ENCODE measurements around the gene PPP1R37. TPM values are rescaled to one million over a fixed set of nuclear protein-coding genes. Genes with fewer than 3 reads are reported as not detected.

The PPP1R37 gene
- polyA plus RNA-seq, 1 donor from 2014 or later, result 53.7 TPM

DNA sequence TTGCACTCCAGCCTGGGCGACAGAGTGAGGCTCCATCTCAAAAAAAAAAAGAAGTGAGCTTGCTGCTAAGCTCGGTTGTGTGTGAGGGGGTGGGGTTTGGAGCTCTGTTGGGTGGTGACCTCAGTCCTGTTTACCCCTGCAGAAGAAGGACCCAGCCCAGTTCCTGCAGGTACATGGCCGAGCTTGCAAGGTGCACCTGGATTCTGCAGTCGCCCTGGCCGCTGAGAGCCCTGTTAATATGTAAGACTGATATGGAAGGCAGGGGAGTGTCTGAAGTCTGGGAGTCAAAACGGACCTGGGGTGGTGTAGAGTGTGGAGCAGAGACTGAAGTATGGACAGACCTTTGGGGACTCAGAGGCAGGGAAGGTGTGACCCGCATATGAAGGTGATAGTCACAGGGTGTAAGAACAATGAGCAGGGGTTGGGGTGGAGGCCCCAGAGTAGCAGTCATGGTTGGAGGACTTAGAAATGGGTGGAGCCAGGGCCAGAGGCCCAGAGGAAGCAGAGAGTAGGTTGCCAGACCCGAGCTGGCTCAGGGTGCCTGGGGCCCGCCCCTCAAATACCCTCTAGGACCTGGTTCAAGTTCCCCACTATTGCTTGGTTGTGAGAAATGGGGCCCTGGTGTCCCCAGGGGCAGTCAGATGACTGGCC is 40.9 kb upstream of the PPP1R37 start:
- no peaks in the 10 kb centered on the region for H4K20me1 ChIP-seq (ENCODE audit: insufficient read depth)
- H3K9ac ChIP-seq (ENCODE audit: low read length), result no peak overlapping the region
- no peaks in the 10 kb centered on the region for H3F3A ChIP-seq (ENCODE audit: insufficient read depth, low read length, poor library complexity, severe bottlenecking)
- H3K36me3 ChIP-seq (ENCODE audit: insufficient read depth, low read length), result no peaks in the 10 kb centered on the region
- no peaks in the 10 kb centered on the region for H3K9me2 ChIP-seq (ENCODE audit: insufficient read depth, low read length)
- H2AFZ ChIP-seq (ENCODE audit: low read depth, low read length), result no peak overlapping the region
- peaks cover 10% of the 10 kb centered on the region for H3K79me2 ChIP-seq (replicated peaks; ENCODE audit: insufficient read depth, low read length)
- no peaks in the 10 kb centered on the region for H3K27me3 ChIP-seq (ENCODE audit: insufficient read depth, low read depth, low read length)
- TF ChIP-seq RAD21 (conservative IDR thresholded peaks at IDR 0.05), result no peak
- TF ChIP-seq, protein P1, sequence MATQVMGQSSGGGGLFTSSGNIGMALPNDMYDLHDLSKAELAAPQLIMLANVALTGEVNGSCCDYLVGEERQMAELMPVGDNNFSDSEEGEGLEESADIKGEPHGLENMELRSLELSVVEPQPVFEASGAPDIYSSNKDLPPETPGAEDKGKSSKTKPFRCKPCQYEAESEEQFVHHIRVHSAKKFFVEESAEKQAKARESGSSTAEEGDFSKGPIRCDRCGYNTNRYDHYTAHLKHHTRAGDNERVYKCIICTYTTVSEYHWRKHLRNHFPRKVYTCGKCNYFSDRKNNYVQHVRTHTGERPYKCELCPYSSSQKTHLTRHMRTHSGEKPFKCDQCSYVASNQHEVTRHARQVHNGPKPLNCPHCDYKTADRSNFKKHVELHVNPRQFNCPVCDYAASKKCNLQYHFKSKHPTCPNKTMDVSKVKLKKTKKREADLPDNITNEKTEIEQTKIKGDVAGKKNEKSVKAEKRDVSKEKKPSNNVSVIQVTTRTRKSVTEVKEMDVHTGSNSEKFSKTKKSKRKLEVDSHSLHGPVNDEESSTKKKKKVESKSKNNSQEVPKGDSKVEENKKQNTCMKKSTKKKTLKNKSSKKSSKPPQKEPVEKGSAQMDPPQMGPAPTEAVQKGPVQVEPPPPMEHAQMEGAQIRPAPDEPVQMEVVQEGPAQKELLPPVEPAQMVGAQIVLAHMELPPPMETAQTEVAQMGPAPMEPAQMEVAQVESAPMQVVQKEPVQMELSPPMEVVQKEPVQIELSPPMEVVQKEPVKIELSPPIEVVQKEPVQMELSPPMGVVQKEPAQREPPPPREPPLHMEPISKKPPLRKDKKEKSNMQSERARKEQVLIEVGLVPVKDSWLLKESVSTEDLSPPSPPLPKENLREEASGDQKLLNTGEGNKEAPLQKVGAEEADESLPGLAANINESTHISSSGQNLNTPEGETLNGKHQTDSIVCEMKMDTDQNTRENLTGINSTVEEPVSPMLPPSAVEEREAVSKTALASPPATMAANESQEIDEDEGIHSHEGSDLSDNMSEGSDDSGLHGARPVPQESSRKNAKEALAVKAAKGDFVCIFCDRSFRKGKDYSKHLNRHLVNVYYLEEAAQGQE (IDR thresholded peaks at IDR 0.05; ENCODE audit: borderline replicate concordance), result no peak
- no peak for TF ChIP-seq EZH2 (IDR thresholded peaks at IDR 0.05; ENCODE audit: borderline replicate concordance, insufficient read depth, low read length, poor library complexity, severe bottlenecking)
- no peak for TF ChIP-seq POLR2AphosphoS5 (IDR thresholded peaks at IDR 0.05)
- no peak for TF ChIP-seq EP300 (conservative IDR thresholded peaks at IDR 0.05; ENCODE audit: poor library complexity, severe bottlenecking)
- TF ChIP-seq, protein P2, sequence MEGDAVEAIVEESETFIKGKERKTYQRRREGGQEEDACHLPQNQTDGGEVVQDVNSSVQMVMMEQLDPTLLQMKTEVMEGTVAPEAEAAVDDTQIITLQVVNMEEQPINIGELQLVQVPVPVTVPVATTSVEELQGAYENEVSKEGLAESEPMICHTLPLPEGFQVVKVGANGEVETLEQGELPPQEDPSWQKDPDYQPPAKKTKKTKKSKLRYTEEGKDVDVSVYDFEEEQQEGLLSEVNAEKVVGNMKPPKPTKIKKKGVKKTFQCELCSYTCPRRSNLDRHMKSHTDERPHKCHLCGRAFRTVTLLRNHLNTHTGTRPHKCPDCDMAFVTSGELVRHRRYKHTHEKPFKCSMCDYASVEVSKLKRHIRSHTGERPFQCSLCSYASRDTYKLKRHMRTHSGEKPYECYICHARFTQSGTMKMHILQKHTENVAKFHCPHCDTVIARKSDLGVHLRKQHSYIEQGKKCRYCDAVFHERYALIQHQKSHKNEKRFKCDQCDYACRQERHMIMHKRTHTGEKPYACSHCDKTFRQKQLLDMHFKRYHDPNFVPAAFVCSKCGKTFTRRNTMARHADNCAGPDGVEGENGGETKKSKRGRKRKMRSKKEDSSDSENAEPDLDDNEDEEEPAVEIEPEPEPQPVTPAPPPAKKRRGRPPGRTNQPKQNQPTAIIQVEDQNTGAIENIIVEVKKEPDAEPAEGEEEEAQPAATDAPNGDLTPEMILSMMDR (IDR thresholded peaks at IDR 0.05; ENCODE audit: poor library complexity, severe bottlenecking), result no peak
- TF ChIP-seq MXI1 (conservative IDR thresholded peaks at IDR 0.05; ENCODE audit: poor library complexity, severe bottlenecking), result no peak
- no peak for TF ChIP-seq TAF1 (IDR thresholded peaks at IDR 0.05; ENCODE audit: low read depth)
- no peak for TF ChIP-seq SMC3 (conservative IDR thresholded peaks at IDR 0.05; ENCODE audit: poor library complexity)
- H3K9me3 ChIP-seq (ENCODE audit: low read length), result no peaks in the 10 kb centered on the region
- H3K27ac ChIP-seq (ENCODE audit: low read length), result no peak overlapping the region
- H3K4me3 ChIP-seq (ENCODE audit: low read length), result no peak overlapping the region
- H3K4me2 ChIP-seq (ENCODE audit: low read length), result no peak overlapping the region

DNA sequence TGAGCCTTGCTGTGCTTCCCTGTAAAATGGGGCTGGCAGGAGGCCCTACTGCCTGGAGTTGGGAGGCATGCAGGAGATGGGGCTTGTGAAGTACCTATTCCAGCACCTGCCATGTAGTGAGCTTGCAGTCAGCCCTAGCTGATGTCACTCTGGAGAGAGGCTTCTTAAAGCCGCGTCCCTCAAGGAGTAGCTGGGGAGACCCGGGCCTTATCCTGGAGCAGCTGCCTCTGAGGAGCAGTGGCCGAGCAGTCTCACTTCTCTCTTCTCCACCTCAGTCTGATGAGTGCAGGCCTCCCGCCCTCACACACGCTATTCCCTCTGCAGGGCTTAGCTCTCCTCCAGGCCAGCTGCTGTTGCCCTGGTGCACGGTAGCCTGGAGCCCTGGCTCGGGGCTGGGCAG is 36.1 kb upstream of the PPP1R37 start:
- Histone ChIP-seq H3K4me2 (ENCODE audit: low read length) (no peak overlapping the region), H3K9ac (ENCODE audit: low read length) (no peak overlapping the region), H3K36me3 (ENCODE audit: insufficient read depth, low read length) (no peaks in the 10 kb centered on the region), H3K9me3 (ENCODE audit: low read length) (no peaks in the 10 kb centered on the region), H3K79me2 (replicated peaks; ENCODE audit: insufficient read depth, low read length) (no peaks in the 10 kb centered on the region), H2AFZ (ENCODE audit: low read depth, low read length) (no peak overlapping the region), H3F3A (ENCODE audit: insufficient read depth, low read length, poor library complexity, severe bottlenecking) (no peaks in the 10 kb centered on the region), H3K27me3 (ENCODE audit: insufficient read depth, low read depth, low read length) (no peaks in the 10 kb centered on the region), H4K20me1 (ENCODE audit: insufficient read depth) (no peaks in the 10 kb centered on the region), H3K9me2 (ENCODE audit: insufficient read depth, low read length) (no peaks in the 10 kb centered on the region), H3K4me3 (ENCODE audit: low read length) (no peak overlapping the region), H3K27ac (ENCODE audit: low read length) (no peak overlapping the region)
- TF ChIP-seq, protein P1 (IDR thresholded peaks at IDR 0.05; ENCODE audit: borderline replicate concordance), result no peak
- TF ChIP-seq POLR2AphosphoS5 (IDR thresholded peaks at IDR 0.05), result no peak
- no peak for TF ChIP-seq RAD21 (conservative IDR thresholded peaks at IDR 0.05)
